Psoas muscle (tissue), 8 donors: Measurements from ENCODE around the gene RBM47. TPM values are rescaled to one million over a fixed set of nuclear protein-coding genes. Genes with fewer than 3 reads are reported as not detected.

Source experiments
- ATAC-seq, 4 donors: fragments of 200-7000 bp; cut with Tn5 transposase; one replicate each; pipeline ENCODE4 v1.9.1; 2020; ENCODE audit warnings: moderate library complexity in 3 of 4, mild to moderate bottlenecking in 2 of 4
- DNase-seq, 2 donors: peaks; one replicate each; pipeline ENCODE4 v3.0.0-alpha.2; 2020
- H3K27ac ChIP-seq: fragments of 200-600 bp; one replicate; pipeline ENCODE4 v1.8.0; 2022
- H3K27me3 ChIP-seq, 3 donors: fragments of 200-600 bp in 1 of 3; one replicate each; pipeline versions ENCODE4 v1.6.1 to v1.8.0; 2013 to 2022; ENCODE audit warnings: low read length in 2 of 3, mild to moderate bottlenecking in 2 of 3, moderate library complexity in 1 of 3; ENCODE audit not compliant: insufficient read depth in 3 of 3
- H3K36me3 ChIP-seq, 2 donors: fragments of 200-600 bp in 1 of 2; one replicate each; pipeline versions ENCODE4 v1.6.1 to v1.8.0; 2013 to 2022; ENCODE audit warnings: low read depth in 1 of 2, mild to moderate bottlenecking in 1 of 2, moderate library complexity in 1 of 2; ENCODE audit not compliant: insufficient read depth in 1 of 2
- H3K4me1 ChIP-seq: fragments of 200-600 bp; one replicate; pipeline ENCODE4 v1.8.0; 2022
- H3K4me3 ChIP-seq: fragments of 200-600 bp; one replicate; pipeline ENCODE4 v1.8.0; 2022; ENCODE audit warnings: mild to moderate bottlenecking
- H3K9me3 ChIP-seq: fragments of 200-600 bp; one replicate; pipeline ENCODE4 v1.8.0; 2022
- CTCF ChIP-seq: fragments of 200-600 bp; IDR thresholded peaks from one replicate; pipeline ENCODE4 v1.8.0; 2022; ENCODE audit warnings: antibody characterized with exemption
- WGBS, 3 donors: extraction: QIAGEN DNeasy Blood & Tissue Kit; methylation state at CpG; one replicate each; pipeline versions ENCODE4 v1.1.6 to v1.1.7; 2013; 5-methylcytosine and 5-hydroxymethylcytosine counted together
- intact Hi-C, 2 donors: fragments of 100-400 bp; cut with DNase I; formaldehyde crosslinking; loops; one replicate each; pipeline versions ENCODE4 v1.11.0 to v1.14.2; 2022
- polyA plus RNA-seq, 3 donors: library from polyadenylated mRNA; stranded (reverse); fragments of 200-250 nt; gene quantifications; one replicate each; pipeline ENCODE4 v1.2.3, GENCODE V29; 2013
- total RNA-seq, 4 donors: library from RNA; stranded (reverse); fragmentation: NEBNext Ultra II Directional in 2 of 4; extraction: Animal tissue kit (Norgen Biotek cat#: 25700) in 2 of 4; gene quantifications; one replicate each; pipeline versions ENCODE4 v1.2.1 to v1.2.4, GENCODE V29; 2021 to 2023
- donor health status: healthy with polysubstance abuse.
- donor health status: DM: no; HTN: no; CAD: no; lungs with moderate emphysema.
- donor health status: Bipolar disorder and iron deficiency.
- donor health status: healthy.
- donor health status: DM: yes; HTN: yes; CAD: no.
- donor health status: DM: no; HTN: no; CAD: no.
- donor health status: DM: no; HTN: no; CAD: no.
- donor health status: DM: yes; HTN: yes; CAD: no.

RBM47 gene
- total and polyA plus RNA-seq, 7 donors: 0.17 to 2.3 (median 1.2) TPM

- H3K36me3 ChIP-seq: no peaks in the 10 kb centered on the region
- DNase-seq (no peak), ATAC-seq (no peak)
- H3K4me1 ChIP-seq: no peaks in the 10 kb centered on the region
- H3K27ac ChIP-seq: no peak overlapping the region
- no peak for TF ChIP-seq CTCF
- no peak overlapping the region for H3K4me3 ChIP-seq
- intact Hi-C loops: no loop called here
- H3K9me3 ChIP-seq: no peaks in the 10 kb centered on the region
- no peaks in the 10 kb centered on the region for H3K27me3 ChIP-seq
- 57 to 67% (median 60%) methylated on average over 2 of the region's 2 CpGs for WGBS, 3 donors
Measured at GRCh38 chr4:40614031-40614430, 15.6 kb downstream of the RBM47 start.

GRCh38 chr4:40613456-40613855 lies 16.2 kb downstream of the RBM47 start:
- WGBS, 3 donors: 50 to 74% (median 73%) methylated on average over 1 of the region's 1 CpG
- intact Hi-C loops: no loop called here
- DNase-seq (no peak), ATAC-seq (no peak)
- H3K27me3 ChIP-seq: no peaks in the 10 kb centered on the region
- H3K9me3 ChIP-seq: no peaks in the 10 kb centered on the region
- TF ChIP-seq CTCF: no peak
- H3K27ac ChIP-seq: no peak overlapping the region
- no peaks in the 10 kb centered on the region for H3K36me3 ChIP-seq
- no peaks in the 10 kb centered on the region for H3K4me1 ChIP-seq
- H3K4me3 ChIP-seq: no peak overlapping the region

GRCh38 chr4:40612831-40613230 lies 16.8 kb downstream of the RBM47 start:
- Histone ChIP-seq H3K4me3 (no peak overlapping the region), H3K9me3 (no peaks in the 10 kb centered on the region), H3K36me3 (no peaks in the 10 kb centered on the region), H3K27me3 (no peaks in the 10 kb centered on the region), H3K4me1 (no peaks in the 10 kb centered on the region), H3K27ac (no peak overlapping the region)
- no peak for TF ChIP-seq CTCF
- 78 to 86% (median 82%) methylated on average over 2 of the region's 2 CpGs for WGBS, 3 donors
- ATAC-seq (no peak), DNase-seq (no peak)
- intact Hi-C loops: no loop called here

- Histone ChIP-seq H3K4me1 (no peaks in the 10 kb centered on the region), H3K27ac (no peak overlapping the region), H3K27me3 (no peaks in the 10 kb centered on the region), H3K36me3 (no peaks in the 10 kb centered on the region), H3K9me3 (no peaks in the 10 kb centered on the region), H3K4me3 (no peak overlapping the region)
- DNase-seq (no peak), ATAC-seq (no peak)
- 87 to 92% (median 88%) methylated on average over 4 of the region's 4 CpGs for WGBS, 3 donors
- intact Hi-C loops: no loop called here
- no peak for TF ChIP-seq CTCF
Measured at GRCh38 chr4:40612283-40612682, 17.4 kb downstream of the RBM47 start.

GRCh38 chr4:40608628-40609027 lies 21.0 kb downstream of the RBM47 start:
- Histone ChIP-seq H3K4me1 (no peaks in the 10 kb centered on the region), H3K27me3 (no peaks in the 10 kb centered on the region), H3K9me3 (no peaks in the 10 kb centered on the region), H3K27ac (no peak overlapping the region), H3K36me3 (no peaks in the 10 kb centered on the region), H3K4me3 (no peak overlapping the region)
- intact Hi-C loops: no loop called here
- WGBS, 3 donors: 72 to 76% (median 73%) methylated on average over 2 of the region's 2 CpGs
- TF ChIP-seq CTCF: no peak
- DNase-seq (no peak), ATAC-seq (no peak)
